ENCODE measurements around the gene C1orf198.

C1orf198 gene

GRCh38 chr1:230809256-230809990 is 58.9 kb downstream of the C1orf198 start:
- DNase-seq: no peak

DNA sequence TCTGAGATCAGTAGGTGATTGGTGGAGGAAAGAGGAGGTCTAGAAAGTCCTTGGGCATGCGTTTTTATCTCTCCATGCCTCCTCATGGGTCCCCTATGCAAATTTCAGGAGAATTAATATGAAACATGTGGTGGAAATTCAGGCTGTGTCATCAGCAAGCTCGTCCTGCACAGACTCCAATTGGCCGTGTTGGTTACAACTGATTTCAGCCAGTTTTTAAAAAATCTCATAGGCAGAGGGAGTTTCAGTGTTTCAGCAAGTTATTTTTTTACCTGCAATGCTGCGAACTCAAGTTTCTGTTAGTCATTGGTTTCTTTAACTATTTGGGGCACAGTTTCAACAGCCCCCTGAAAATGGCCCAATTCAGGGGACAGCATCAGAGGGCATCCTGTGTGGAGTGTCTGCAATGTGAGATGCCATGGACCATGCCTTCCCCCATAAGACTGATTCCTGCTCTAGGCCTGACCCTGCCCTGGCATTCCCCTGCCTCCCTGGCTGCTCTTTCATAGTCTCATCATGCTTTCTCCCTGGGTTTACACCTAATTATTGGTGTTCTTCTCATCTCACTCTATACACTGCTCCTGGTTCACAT is 59.9 kb downstream of the C1orf198 start:
- DNase-seq: no peak

GRCh38 chr1:230807561-230808280 is 60.6 kb downstream of the C1orf198 start:
- DNase-seq: no peak

GRCh38 chr1:230807029-230807428 is 61.3 kb downstream of the C1orf198 start:
- DNase-seq: no peak

GRCh38 chr1:230806552-230806951 is 61.8 kb downstream of the C1orf198 start:
- DNase-seq: no peak

GRCh38 chr1:230804396-230804795 is 63.9 kb downstream of the C1orf198 start:
- no peak for DNase-seq

DNA sequence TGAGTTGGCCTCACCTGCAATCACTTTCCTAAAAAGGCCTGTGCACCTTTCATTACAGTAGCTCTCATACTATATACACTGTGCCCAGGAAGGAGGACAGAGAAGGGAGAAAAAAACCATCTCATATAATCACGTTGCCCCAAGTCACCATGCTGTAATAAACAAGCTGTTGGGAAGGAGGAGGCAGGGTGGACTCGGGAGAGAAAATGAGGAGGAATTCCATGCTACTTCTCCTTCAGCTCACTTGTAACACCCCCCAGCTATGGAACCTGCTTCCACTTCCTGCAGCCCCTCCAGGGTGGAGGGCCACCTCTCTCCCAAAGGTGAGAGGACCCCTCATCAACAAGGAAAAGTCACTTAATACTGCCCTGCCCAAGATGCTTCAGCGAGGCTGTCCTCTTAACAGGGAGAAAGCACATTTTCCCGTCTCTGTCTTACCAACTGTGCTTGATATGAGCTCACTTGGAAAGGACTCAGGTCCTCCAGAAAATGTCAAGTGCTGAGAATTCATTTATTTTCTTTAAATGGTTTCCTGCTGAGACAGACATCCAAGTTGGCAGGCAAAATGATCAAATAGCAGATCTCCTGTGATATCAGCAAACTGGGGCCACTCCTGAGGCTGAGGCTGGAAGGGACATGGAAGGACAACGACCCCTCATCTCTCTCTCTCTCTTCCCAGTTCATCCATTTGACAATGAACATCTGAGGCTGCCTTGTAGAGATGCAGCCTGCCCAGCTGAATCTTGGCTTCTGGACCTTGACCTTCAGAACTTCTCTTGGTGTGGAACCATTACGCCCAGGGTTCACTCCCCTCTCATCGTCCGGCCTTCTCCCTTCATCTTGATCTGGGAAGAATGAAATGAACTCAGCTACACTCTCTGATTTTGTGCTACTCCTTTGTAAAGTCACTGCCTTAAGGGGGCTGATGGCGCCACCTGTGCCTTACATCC is 67.2 kb downstream of the C1orf198 start:
- DNase-seq: no peak

DNA sequence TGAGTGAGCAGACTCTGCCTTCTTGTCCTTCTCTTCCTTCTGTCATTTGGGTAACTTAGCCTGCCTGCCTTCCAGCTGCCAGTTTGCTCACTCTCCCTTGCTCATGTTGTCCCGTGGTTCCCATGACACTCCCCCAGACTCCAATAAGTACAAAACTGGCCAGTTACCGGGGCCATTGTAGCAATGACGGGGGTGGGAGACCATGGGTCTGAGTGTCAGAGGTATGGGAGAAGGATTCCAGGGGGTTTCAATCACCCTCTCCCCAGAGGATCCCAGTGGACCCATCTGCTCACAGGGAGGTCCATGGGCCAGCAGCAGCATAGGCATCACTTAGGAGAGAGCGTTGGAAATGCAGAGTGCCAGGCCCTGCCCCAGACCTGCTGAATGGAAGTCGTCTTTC is 69.8 kb downstream of the C1orf198 start:
- no peak for DNase-seq

GRCh38 chr1:230797942-230798365 is 70.4 kb downstream of the C1orf198 start:
- DNase-seq: peak; percentile 47

DNA sequence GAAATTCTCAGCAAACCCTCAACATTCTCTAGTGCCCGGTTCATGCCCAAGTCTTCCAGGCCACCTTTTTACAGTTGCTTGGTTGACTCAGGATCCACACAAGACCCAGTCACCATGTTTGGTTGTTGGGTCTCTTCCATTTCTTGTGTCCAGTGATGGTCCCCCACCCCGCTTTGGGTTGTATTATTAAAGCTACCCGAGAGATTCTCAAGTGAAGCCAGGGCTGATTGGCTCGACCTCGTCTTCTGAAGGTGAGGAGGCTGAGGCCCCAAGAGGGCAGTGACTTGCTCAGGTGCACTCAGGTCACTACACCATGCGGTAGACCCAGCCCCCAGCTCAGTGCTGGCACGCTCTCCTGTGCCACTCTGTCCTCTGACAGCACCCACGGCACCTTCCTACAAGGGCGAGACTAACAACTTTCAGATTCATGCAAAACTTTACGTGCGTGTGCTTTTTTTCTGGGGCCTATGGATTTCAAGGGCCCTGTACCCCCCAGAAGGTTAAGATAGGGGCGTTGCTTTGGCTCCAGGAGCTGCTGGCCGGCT is 70.9 kb downstream of the C1orf198 start:
- DNase-seq: no peak

- no peak for DNase-seq
Measured at GRCh38 chr1:230796626-230797025, 71.7 kb downstream of the C1orf198 start.

GRCh38 chr1:230794871-230795605 is 73.3 kb downstream of the C1orf198 start:
- no peak for DNase-seq

DNA sequence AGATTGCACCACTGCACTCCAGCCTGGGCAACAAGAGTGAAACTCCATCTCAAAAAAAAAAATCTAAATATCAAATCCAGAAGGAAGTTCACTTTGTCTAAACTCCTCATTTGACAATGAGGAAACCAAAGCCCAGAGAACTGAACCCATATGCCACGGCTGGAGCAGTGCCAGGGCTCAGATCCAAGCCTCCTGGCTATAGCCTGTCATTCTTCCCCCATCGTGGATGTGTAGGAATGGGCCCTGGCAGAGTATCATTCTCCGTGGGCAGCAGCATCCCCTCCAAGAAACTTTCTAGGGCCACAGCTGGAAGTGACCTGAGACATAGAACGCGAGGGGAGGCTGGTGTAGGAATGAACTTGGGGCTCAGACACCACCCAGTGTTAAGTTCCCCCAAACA is 73.9 kb downstream of the C1orf198 start:
- DNase-seq: no peak

GRCh38 chr1:230793463-230793745 is 74.9 kb downstream of the C1orf198 start:
- no peak for DNase-seq

- DNase-seq: no peak
Measured at GRCh38 chr1:230792691-230793462, 75.4 kb downstream of the C1orf198 start.

GRCh38 chr1:230791986-230792564 is 76.2 kb downstream of the C1orf198 start:
- no peak for DNase-seq

DNA sequence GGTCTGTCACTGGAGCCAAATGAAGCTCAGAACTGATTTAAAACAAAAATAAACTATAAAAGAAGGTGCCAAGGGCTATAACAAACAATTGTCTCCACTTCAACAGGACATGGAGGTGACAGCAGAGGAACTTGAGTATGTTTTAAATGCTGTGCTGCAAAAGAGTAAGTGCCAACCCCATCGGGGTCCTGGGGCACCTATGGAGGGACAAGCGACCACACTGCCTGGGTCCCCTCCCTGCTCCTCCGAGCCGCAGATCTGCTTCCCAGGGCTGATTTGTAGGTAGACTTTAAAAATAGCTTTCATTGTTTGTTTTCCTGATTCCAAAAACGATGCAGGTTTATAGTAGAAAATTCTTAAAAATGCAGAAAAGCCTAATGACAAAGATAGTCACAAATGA is 78.3 kb downstream of the C1orf198 start:
- DNase-seq: no peak

DNA sequence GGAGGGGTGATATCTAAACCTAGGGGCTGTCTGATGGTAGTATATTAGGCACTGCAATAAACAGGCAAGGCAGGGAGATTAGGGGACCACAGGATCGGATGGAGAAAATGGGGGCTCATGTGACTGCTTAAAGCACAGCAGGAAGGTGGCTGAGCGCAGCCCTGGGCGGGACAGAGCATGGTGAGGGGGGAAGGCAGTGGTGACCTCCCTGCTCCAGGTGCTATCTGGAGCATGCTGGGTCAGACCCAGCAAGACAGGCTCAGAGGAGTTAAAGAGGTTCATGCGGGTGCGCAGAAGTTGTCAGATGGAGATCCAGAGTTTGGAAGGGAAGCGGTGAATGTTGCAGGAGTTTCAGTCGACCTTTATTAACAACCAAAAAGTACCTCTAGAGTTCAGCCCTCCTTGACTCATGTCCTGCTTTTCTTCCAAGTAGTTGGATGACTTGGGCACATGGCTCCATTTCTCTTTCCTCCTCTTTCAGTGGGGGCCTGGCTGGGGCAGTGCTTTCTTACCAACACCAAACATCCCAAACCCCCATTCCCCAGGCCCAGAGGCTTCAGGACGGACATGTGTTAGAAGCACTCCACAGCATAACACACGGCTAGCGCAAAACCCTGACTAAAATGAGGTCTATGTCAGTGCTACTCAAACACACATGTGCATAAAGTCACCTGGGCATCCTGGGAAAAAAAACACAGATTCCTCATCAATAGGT is 79.6 kb downstream of the C1orf198 start:
- DNase-seq: no peak

DNA sequence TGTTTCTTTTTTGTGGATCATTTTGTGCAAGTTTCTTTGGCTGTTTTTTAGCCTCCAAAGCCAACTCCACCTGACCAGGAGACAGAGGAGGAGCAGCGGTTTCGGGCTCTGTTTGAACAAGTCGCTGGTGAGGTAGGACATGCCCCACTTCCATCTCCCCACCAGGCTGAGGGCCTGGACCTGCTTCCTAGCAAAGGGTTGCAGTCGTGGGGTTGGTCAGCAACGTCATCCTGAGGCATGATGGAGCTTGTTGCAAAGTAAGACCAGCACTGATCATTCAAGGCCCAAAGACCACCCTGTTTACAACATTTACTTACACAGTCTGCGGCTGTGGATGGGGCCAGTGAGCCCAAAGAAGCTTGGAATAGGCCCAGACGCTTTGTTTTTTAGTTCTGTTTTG is 80.8 kb downstream of the C1orf198 start:
- DNase-seq: no peak
